ENCODE measurements around the gene UNKL.

The UNKL gene

DNA sequence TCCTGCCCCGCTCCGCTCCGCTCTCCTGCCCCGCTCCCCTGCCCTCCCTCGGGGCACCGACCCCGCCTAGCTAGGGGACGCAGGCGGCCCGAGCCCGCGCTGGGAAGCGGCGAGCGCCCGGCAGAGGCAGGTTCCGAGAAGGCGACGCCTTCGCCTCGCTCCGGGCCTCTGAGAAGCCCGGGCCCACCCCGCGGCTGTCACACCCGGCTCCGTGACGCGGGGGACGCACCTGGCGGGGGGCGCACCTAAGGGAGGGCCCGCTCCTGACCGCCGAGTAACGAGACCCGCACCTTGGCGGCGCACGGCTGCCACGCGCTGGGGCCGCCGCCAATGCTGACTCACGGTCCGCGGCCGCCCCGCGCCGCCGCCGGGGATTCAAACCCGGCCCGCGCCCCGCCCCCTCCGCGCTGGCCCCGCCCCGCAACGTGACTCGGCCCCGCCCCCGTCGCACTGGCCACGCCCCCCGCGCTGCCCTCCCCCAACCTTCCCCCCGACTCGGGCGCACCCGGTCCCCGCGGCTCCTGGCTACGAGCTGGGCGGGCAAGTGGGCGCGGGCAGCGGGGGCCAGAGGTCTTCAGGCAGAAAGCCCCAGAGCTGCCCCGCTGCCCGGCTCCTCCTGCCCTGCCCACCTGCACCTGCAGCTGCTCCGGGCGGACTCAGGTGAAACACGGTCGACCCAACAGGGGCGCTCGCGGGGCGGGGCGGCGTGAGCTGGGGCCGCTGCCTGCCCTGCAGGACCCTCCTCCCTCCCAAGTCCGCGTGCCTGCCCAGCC lies 35.0 kb downstream of the UNKL start (continued):
- TF ChIP-seq BCL11B (tag by site-specific recombination; IDR thresholded peaks at IDR 0.05; ENCODE audit: low read depth) (0 out of 2 replicates have a peak, but pooled peaks have one; percentile 2), SP3 (tag by site-specific recombination; IDR thresholded peaks at IDR 0.05) (peak; percentile 67), GLIS2 (tag by site-specific recombination; IDR thresholded peaks at IDR 0.05) (peak; percentile 53; the same call in 1 of the 2 replicates), KLF10 (tag by site-specific recombination; IDR thresholded peaks at IDR 0.05) (peak; percentile 55; the same call in 1 of the 2 replicates), ZBTB20 (tag by site-specific recombination; IDR thresholded peaks at IDR 0.05) (0 out of 2 replicates have a peak, but pooled peaks have one; percentile 17), ZNF335 (tag by site-specific recombination; conservative IDR thresholded peaks at IDR 0.05) (peak; percentile 85), ZNF660 (tag by site-specific recombination; IDR thresholded peaks at IDR 0.05) (0 out of 2 replicates have a peak, but pooled peaks have one; percentile 27), EGR2 (tag by site-specific recombination; IDR thresholded peaks at IDR 0.05; ENCODE audit: low read depth) (0 out of 2 replicates have a peak, but pooled peaks have one; percentile 48)
- TF ChIP-seq, protein P1, sequence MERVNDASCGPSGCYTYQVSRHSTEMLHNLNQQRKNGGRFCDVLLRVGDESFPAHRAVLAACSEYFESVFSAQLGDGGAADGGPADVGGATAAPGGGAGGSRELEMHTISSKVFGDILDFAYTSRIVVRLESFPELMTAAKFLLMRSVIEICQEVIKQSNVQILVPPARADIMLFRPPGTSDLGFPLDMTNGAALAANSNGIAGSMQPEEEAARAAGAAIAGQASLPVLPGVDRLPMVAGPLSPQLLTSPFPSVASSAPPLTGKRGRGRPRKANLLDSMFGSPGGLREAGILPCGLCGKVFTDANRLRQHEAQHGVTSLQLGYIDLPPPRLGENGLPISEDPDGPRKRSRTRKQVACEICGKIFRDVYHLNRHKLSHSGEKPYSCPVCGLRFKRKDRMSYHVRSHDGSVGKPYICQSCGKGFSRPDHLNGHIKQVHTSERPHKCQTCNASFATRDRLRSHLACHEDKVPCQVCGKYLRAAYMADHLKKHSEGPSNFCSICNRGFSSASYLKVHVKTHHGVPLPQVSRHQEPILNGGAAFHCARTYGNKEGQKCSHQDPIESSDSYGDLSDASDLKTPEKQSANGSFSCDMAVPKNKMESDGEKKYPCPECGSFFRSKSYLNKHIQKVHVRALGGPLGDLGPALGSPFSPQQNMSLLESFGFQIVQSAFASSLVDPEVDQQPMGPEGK (tag by site-specific recombination; IDR thresholded peaks at IDR 0.05), result peak; percentile 0; the same call in 1 of the 2 replicates
- TF ChIP-seq, protein P2, sequence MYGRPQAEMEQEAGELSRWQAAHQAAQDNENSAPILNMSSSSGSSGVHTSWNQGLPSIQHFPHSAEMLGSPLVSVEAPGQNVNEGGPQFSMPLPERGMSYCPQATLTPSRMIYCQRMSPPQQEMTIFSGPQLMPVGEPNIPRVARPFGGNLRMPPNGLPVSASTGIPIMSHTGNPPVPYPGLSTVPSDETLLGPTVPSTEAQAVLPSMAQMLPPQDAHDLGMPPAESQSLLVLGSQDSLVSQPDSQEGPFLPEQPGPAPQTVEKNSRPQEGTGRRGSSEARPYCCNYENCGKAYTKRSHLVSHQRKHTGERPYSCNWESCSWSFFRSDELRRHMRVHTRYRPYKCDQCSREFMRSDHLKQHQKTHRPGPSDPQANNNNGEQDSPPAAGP (tag by site-specific recombination; IDR thresholded peaks at IDR 0.05), result peak; percentile 69

DNA sequence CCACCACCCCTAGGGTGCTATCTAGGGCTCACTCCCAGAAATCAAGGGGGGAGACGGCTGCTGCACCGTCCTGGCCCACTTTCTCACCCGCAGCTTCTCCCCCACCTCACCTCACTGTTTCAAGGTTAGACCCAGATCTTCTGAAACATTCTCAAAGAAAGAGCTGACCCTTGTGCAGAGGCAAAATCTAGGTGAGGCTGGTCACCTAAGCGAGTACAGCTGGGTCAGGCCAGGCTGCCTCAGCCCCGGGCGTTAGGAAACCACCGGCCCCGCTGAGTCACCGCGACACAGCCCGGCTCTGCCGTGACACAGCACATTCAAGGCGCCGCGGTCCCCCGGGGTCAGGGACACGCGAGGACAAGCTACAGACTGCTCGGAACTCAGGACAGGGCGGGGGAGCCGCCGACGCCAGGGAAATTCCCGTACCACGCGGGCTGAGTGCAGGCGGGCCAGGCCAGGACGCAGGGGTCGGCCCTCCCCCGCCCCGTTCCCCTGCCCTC lies 35.6 kb downstream of the UNKL start:
- CTCF ChIA-PET, result interaction anchor here (0.7 to 3.4 kb wide), 5 partner anchors 15 to 346 kb away, joined by 3 to 30 read pairs (median 4); no protein-coding TSS in a partner anchor
- POLR2A ChIA-PET, result interaction anchor here (0.6 to 2.0 kb wide), 5 partner anchors 15 to 1224 kb away, joined by 3 to 14 read pairs (median 5); partner anchors contain the start of gene UQCC4
- Histone ChIP-seq H3K36me3 (ENCODE audit: control insufficient read depth in 2 of 2, insufficient read depth in 1 of 2, low read length in 2 of 2) (peaks cover 0 to 27% of the 10 kb centered on the region in 2 experiments; a peak in 1 of 3 replicates), H3K4me3 (ENCODE audit: low read depth, low read length) (peak overlapping the region; percentile 45), H3K9me3 (ENCODE audit: control insufficient read depth, insufficient read depth, low read depth, low read length) (no peaks in the 10 kb centered on the region), H3K4me1 (ENCODE audit: control insufficient read depth, insufficient read depth, low read length) (0 out of 2 replicates have a peak, but pooled peaks cover 3% of the 10 kb centered on the region), H3K27ac (ENCODE audit: extremely low read depth, low read depth, low read length) (peak overlapping the region; percentile 72; the same call in 1 of the 2 replicates)
- no peak for TF ChIP-seq FEZF1 (tag by site-specific recombination; IDR thresholded peaks at IDR 0.05)
- TF ChIP-seq ZNF274 (IDR thresholded peaks at IDR 0.05; ENCODE audit: low read length), result no peak
- no peak for TF ChIP-seq ZNF274 (tag by site-specific recombination; IDR thresholded peaks at IDR 0.05; ENCODE audit: borderline replicate concordance)
- no peak for TF ChIP-seq ZNF521 (tag by site-specific recombination; IDR thresholded peaks at IDR 0.05)
- no peak for TF ChIP-seq SCRT1 (tag by site-specific recombination; IDR thresholded peaks at IDR 0.05; ENCODE audit: borderline replicate concordance)
- no peak for TF ChIP-seq ZNF350 (tag by site-specific recombination; IDR thresholded peaks at IDR 0.05)
- TF ChIP-seq ZNF433 (tag by site-specific recombination; IDR thresholded peaks at IDR 0.05; ENCODE audit: low read depth), result no peak
- TF ChIP-seq GLI2 (tag by site-specific recombination; IDR thresholded peaks at IDR 0.05; ENCODE audit: borderline replicate concordance, low read depth), result no peak
- TF ChIP-seq, protein P3, sequence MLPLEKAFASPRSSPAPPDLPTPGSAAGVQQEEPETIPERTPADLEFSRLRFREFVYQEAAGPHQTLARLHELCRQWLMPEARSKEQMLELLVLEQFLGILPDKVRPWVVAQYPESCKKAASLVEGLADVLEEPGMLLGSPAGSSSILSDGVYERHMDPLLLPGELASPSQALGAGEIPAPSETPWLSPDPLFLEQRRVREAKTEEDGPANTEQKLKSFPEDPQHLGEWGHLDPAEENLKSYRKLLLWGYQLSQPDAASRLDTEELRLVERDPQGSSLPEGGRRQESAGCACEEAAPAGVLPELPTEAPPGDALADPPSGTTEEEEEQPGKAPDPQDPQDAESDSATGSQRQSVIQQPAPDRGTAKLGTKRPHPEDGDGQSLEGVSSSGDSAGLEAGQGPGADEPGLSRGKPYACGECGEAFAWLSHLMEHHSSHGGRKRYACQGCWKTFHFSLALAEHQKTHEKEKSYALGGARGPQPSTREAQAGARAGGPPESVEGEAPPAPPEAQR (tag by site-specific recombination; IDR thresholded peaks at IDR 0.05), result no peak; the same call in 1 of the 2 replicates
- no peak for TF ChIP-seq ZNF112 (tag by site-specific recombination; IDR thresholded peaks at IDR 0.05)
- TF ChIP-seq KLF10 (tag by site-specific recombination; IDR thresholded peaks at IDR 0.05), result no peak; the same call in 1 of the 2 replicates
- no peak for TF ChIP-seq BCL11A (tag by site-specific recombination; IDR thresholded peaks at IDR 0.05; ENCODE audit: low read depth)
- TF ChIP-seq ZNF664 (tag by site-specific recombination; IDR thresholded peaks at IDR 0.05), result no peak
- peak; percentile 85; the same call in 1 of the 2 replicates for TF ChIP-seq BCL11B (tag by site-specific recombination; IDR thresholded peaks at IDR 0.05; ENCODE audit: low read depth)
- no peak for TF ChIP-seq ATF2 (tag by site-specific recombination; IDR thresholded peaks at IDR 0.05; ENCODE audit: low read depth)
- TF ChIP-seq ZNF18 (tag by site-specific recombination; IDR thresholded peaks at IDR 0.05), result no peak
- TF ChIP-seq ZNF202 (tag by site-specific recombination; IDR thresholded peaks at IDR 0.05; ENCODE audit: borderline replicate concordance), result no peak
- no peak for TF ChIP-seq HOXA7 (CRISPR knock-in tag; IDR thresholded peaks at IDR 0.05; ENCODE audit: borderline replicate concordance)
- no peak for TF ChIP-seq ZNF624 (tag by site-specific recombination; IDR thresholded peaks at IDR 0.05)
